ENCODE measurements around the gene CXCR2.
"Not testable (repeated sequence)": the region's sequence is repeated elsewhere in the genome, so short reads cannot be mapped to it uniquely, and the experiment has no call there.

CXCR2 gene

GRCh38 chr2:218125626-218126080 lies at the start of gene CXCR2:
Gene CXCR2 (plus strand): TSS chr2:218126028. CDS start chr2:218134802, 8,774 bp downstream.
- DNase-seq (ENCODE audit: low read depth in 1 of 2, low spot score in 1 of 2) = no peak

GRCh38 chr2:218077464-218078216 lies 48.2 kb upstream of the CXCR2 start:
- DNase-seq (ENCODE audit: low read depth in 1 of 2, low spot score in 1 of 2) = no peak

GRCh38 chr2:218079943-218080913 lies 45.6 kb upstream of the CXCR2 start:
- DNase-seq (ENCODE audit: low read depth in 1 of 2, low spot score in 1 of 2) = no peak

- DNase-seq (ENCODE audit: low read depth in 1 of 2, low spot score in 1 of 2) = no peak
Observed at GRCh38 chr2:218081063-218081462, 44.8 kb upstream of the CXCR2 start.

- no peak for DNase-seq (ENCODE audit: low read depth in 1 of 2, low spot score in 1 of 2)
Observed at GRCh38 chr2:218081695-218082094, 44.1 kb upstream of the CXCR2 start.

- DNase-seq (ENCODE audit: low read depth in 1 of 2, low spot score in 1 of 2) = no peak
Observed at GRCh38 chr2:218082586-218083351, 43.1 kb upstream of the CXCR2 start.

- no peak for DNase-seq (ENCODE audit: low read depth in 1 of 2, low spot score in 1 of 2)
Observed at GRCh38 chr2:218083352-218083676, 42.5 kb upstream of the CXCR2 start.

- DNase-seq (ENCODE audit: low read depth in 1 of 2, low spot score in 1 of 2) = no peak
Observed at GRCh38 chr2:218086478-218086877, 39.4 kb upstream of the CXCR2 start.

- DNase-seq (ENCODE audit: low read depth in 1 of 2, low spot score in 1 of 2) = no peak
Observed at GRCh38 chr2:218089259-218089658, 36.6 kb upstream of the CXCR2 start.

GRCh38 chr2:218091746-218092145 lies 34.1 kb upstream of the CXCR2 start:
- DNase-seq (ENCODE audit: low read depth in 1 of 2, low spot score in 1 of 2) = no peak

- DNase-seq (ENCODE audit: low read depth in 1 of 2, low spot score in 1 of 2) = no peak
Observed at GRCh38 chr2:218093879-218094278, 31.9 kb upstream of the CXCR2 start.

- no peak for DNase-seq (ENCODE audit: low read depth in 1 of 2, low spot score in 1 of 2)
Observed at GRCh38 chr2:218095853-218096252, 30.0 kb upstream of the CXCR2 start.

GRCh38 chr2:218097975-218098374 lies 27.9 kb upstream of the CXCR2 start:
- DNase-seq (ENCODE audit: low read depth in 1 of 2, low spot score in 1 of 2) = no peak

- DNase-seq (ENCODE audit: low read depth in 1 of 2, low spot score in 1 of 2) = not testable (repeated sequence)
Observed at GRCh38 chr2:218108834-218109233, 17.0 kb upstream of the CXCR2 start.

GRCh38 chr2:218121789-218122188 lies 4.0 kb upstream of the CXCR2 start:
- DNase-seq (ENCODE audit: low read depth in 1 of 2, low spot score in 1 of 2) = not testable (repeated sequence)

GRCh38 chr2:218122286-218122685 lies 3.5 kb upstream of the CXCR2 start:
- not testable (repeated sequence) for DNase-seq (ENCODE audit: low read depth in 1 of 2, low spot score in 1 of 2)

- no peak for DNase-seq (ENCODE audit: low read depth in 1 of 2, low spot score in 1 of 2)
Observed at GRCh38 chr2:218123986-218124385, 1.8 kb upstream of the CXCR2 start.

- DNase-seq (ENCODE audit: low read depth in 1 of 2, low spot score in 1 of 2) = no peak
Observed at GRCh38 chr2:218125095-218125494, 733 bp upstream of the CXCR2 start.

GRCh38 chr2:218127929-218128455 lies 2.2 kb downstream of the CXCR2 start:
- DNase-seq (ENCODE audit: low read depth in 1 of 2, low spot score in 1 of 2) = no peak

- no peak for DNase-seq (ENCODE audit: low read depth in 1 of 2, low spot score in 1 of 2)
Observed at GRCh38 chr2:218128781-218129457, 3.1 kb downstream of the CXCR2 start.
